CD1c-positive myeloid dendritic cell (primary cell): Measurements from ENCODE around the gene PNKD.
"Not testable (repeated sequence)": the region's sequence is repeated elsewhere in the genome, so short reads cannot be mapped to it uniquely, and the experiment has no call there.

Experiments used
- DNase-seq: peaks from one replicate; pipeline ENCODE4 v3.0.0-alpha.2; 2016; ENCODE audit errors: extremely low spot score

The PNKD gene

GRCh38 chr2:218292048-218293014 is 22.0 kb downstream of the PNKD start, which contains the start of gene TMBIM1:
Gene TMBIM1 (minus strand): TSS chr2:218292503. CDS start chr2:218282141, 10,362 bp downstream.
- peak; percentile 92 for DNase-seq

- peak; percentile 72 for DNase-seq
Measured at GRCh38 chr2:218293715-218294429, 23.6 kb downstream of the PNKD start.

GRCh38 chr2:218294430-218295022 is 24.2 kb downstream of the PNKD start:
- DNase-seq = peak; percentile 39

GRCh38 chr2:218295029-218295428 is 24.7 kb downstream of the PNKD start:
- DNase-seq = no peak

GRCh38 chr2:218296200-218296599 is 25.9 kb downstream of the PNKD start:
- DNase-seq = no peak

GRCh38 chr2:218296847-218297246 is 26.5 kb downstream of the PNKD start:
- no peak for DNase-seq

GRCh38 chr2:218298314-218298875 is 28.1 kb downstream of the PNKD start:
- no peak for DNase-seq

- no peak for DNase-seq
Measured at GRCh38 chr2:218300141-218300540, 29.8 kb downstream of the PNKD start.

- DNase-seq = peak; percentile 93
Measured at GRCh38 chr2:218301176-218301819, 31.0 kb downstream of the PNKD start.

GRCh38 chr2:218305383-218305782 is 35.1 kb downstream of the PNKD start:
- DNase-seq = no peak

GRCh38 chr2:218306184-218306920 is 36.0 kb downstream of the PNKD start:
- DNase-seq = no peak

- no peak for DNase-seq
Measured at GRCh38 chr2:218307415-218308090, 37.2 kb downstream of the PNKD start.

GRCh38 chr2:218310853-218311540 is 40.7 kb downstream of the PNKD start:
- no peak for DNase-seq

GRCh38 chr2:218311541-218312266 is 41.4 kb downstream of the PNKD start:
- DNase-seq = not testable (repeated sequence)

- no peak for DNase-seq
Measured at GRCh38 chr2:218312267-218312756, 42.0 kb downstream of the PNKD start.

GRCh38 chr2:218313356-218313755 is 43.0 kb downstream of the PNKD start:
- no peak for DNase-seq

- not testable (repeated sequence) for DNase-seq
Measured at GRCh38 chr2:218314764-218315163, 44.4 kb downstream of the PNKD start.

GRCh38 chr2:218315397-218315796 is 45.1 kb downstream of the PNKD start:
- DNase-seq = no peak

- DNase-seq = no peak
Measured at GRCh38 chr2:218317303-218317630, 46.9 kb downstream of the PNKD start.
